ENCODE results near the gene GORASP2. TPM values are rescaled to one million over a fixed set of nuclear protein-coding genes. Genes with fewer than 3 reads are reported as not detected.
A peak's percentile ranks its signal among the peaks of the same experiment; 100 is the strongest.

The GORASP2 gene
- total RNA-seq, 1 experiment from 2014 or later, result 87.9 TPM

GRCh38 chr2:170973225-170973491 is 44.1 kb downstream of the GORASP2 start:
- no peak for ATAC-seq
- no peaks in the 10 kb centered on the region for H3K9me3 ChIP-seq (ENCODE audit: control insufficient read depth in 1 of 2, insufficient read depth in 1 of 2, low read depth in 1 of 2, low read length in 2 of 2)
- H3K4me1 ChIP-seq (ENCODE audit: control insufficient read depth in 1 of 2, insufficient read depth in 2 of 2, low read length in 2 of 2), result peaks cover 12 to 19% of the 10 kb centered on the region in 2 experiments; a peak in 3 of 4 replicates
- CTCF ChIA-PET, result interaction anchor here (0.6 to 3.5 kb wide), 6 partner anchors 44 to 558 kb away, joined by 3 to 30 read pairs (median 6); partner anchors contain the start of gene GORASP2
- H3K27me3 ChIP-seq (ENCODE audit: insufficient read depth, low read length), result no peaks in the 10 kb centered on the region
- RAD21 ChIA-PET (ENCODE audit: low non-redundant PET in 1 of 2, low total read pairs in 2 of 2, uncharacterized antibody in 2 of 2, unreplicated experiment in 2 of 2), result interaction anchor here (1.1 to 1.2 kb wide), 2 partner anchors 443 to 601 kb away, joined by 3 read pairs; no protein-coding TSS in a partner anchor
- H3K36me3 ChIP-seq (ENCODE audit: control insufficient read depth in 1 of 2, insufficient read depth in 2 of 2, low read length in 2 of 2), result peaks cover 0 to 1% of the 10 kb centered on the region in 2 experiments; a peak in 1 of 4 replicates
- no peak overlapping the region for H3K27ac ChIP-seq (ENCODE audit: low read depth, low read length)
- DNase-seq (ENCODE audit: low read depth, low spot score), result no peak
- no peaks in the 10 kb centered on the region for H4K20me1 ChIP-seq (ENCODE audit: insufficient read depth)
- H2AFZ ChIP-seq (ENCODE audit: low read depth, low read length, poor library complexity, severe bottlenecking), result peak overlapping the region; percentile 48
- POLR2A ChIA-PET, result interaction anchor here (1.1 kb wide), 1 partner anchor 443 kb away, joined by 3 read pairs; no protein-coding TSS in a partner anchor
- H3K9me2 ChIP-seq (ENCODE audit: insufficient read depth), result no peaks in the 10 kb centered on the region
- no peaks in the 10 kb centered on the region for H3K79me2 ChIP-seq (ENCODE audit: insufficient read depth, low read length)
- TF ChIP-seq ELF1 (IDR thresholded peaks at IDR 0.05; ENCODE audit: borderline replicate concordance, low read depth) (no peak), SP1 (IDR thresholded peaks at IDR 0.05; ENCODE audit: low read depth) (no peak), POLR2A (IDR thresholded peaks at IDR 0.05; ENCODE audit: borderline replicate concordance, extremely low read depth, insufficient read depth, insufficient read length) (no peak), REST (IDR thresholded peaks at IDR 0.05; ENCODE audit: low read depth) (no peak), ZBTB33 (IDR thresholded peaks at IDR 0.05; ENCODE audit: extremely low read depth, insufficient replicate concordance, low read length) (no peak), YY1 (IDR thresholded peaks at IDR 0.05; ENCODE audit: extremely low read depth, insufficient replicate concordance, low read depth, low read length) (no peak), JUND (IDR thresholded peaks at IDR 0.05) (no peak), POLR2AphosphoS5 (IDR thresholded peaks at IDR 0.05; ENCODE audit: low read depth, low read length) (no peak), TCF7L2 (IDR thresholded peaks at IDR 0.05; ENCODE audit: borderline replicate concordance, extremely low read depth, insufficient read depth, insufficient read length) (no peak), RAD21 (IDR thresholded peaks at IDR 0.05; ENCODE audit: low read depth) (no peak), EGR1 (IDR thresholded peaks at IDR 0.05; ENCODE audit: low read depth) (no peak), EZH2phosphoT487 (IDR thresholded peaks at IDR 0.05; ENCODE audit: borderline replicate concordance) (no peak), FOSL1 (IDR thresholded peaks at IDR 0.05; ENCODE audit: low read depth) (no peak), SRF (IDR thresholded peaks at IDR 0.05; ENCODE audit: low read depth) (no peak), ATF3 (IDR thresholded peaks at IDR 0.05) (no peak)
- no TSS peak for BruUV-seq (replicated peaks)
- peak overlapping the region; percentile 11 to 62; a peak in 2 of 4 replicates for H3K4me3 ChIP-seq (replicated peaks in 1 of 2; ENCODE audit: low read depth in 1 of 2, low read length in 2 of 2)
- H3K4me2 ChIP-seq (ENCODE audit: low read length), result peak overlapping the region; percentile 95
- intact Hi-C loops (cut with micrococcal nuclease), result loop anchor here (1.0 to 2.0 kb wide), 3 partner anchors 188 to 460 kb away; partner anchors contain the start of genes METTL8 and TLK1
- peak overlapping the region; percentile 67 for H3K9ac ChIP-seq (ENCODE audit: low read length)
